K562 (cell line): ENCODE data around the gene CORIN. TPM values are rescaled to one million over a fixed set of nuclear protein-coding genes. Genes with fewer than 3 reads are reported as not detected.
A peak's percentile ranks its signal among the peaks of the same experiment; 100 is the strongest.

Experiments
- ATAC-seq: fragments of 200-7000 bp; cut with Tn5 transposase; 3 replicates; pipeline ENCODE4 v1.9.1; 2020; ENCODE audit warnings: moderate library complexity
- BruUV-seq: library from RNA; stranded (reverse); fragments of 400-500 nt; replicated peaks from 2 replicates; lab custom pipeline; 2021; lab: Mats Ljungman, UMichigan
- CTCF ChIA-PET: fragments of 300-600 bp; formaldehyde crosslinking; extraction: SDS; loops from one replicate; lab custom pipeline; 2021; ENCODE audit warnings: low intra/inter-chr PET ratio; lab: Yijun Ruan, JAX
- POLR2A ChIA-PET: fragments of 300-600, 350-650 bp; sonication (Branson Sonifier 250); formaldehyde crosslinking; extraction: SDS; loops from one replicate; lab custom pipeline; 2021; ENCODE audit warnings: antibody characterized with exemption, inconsistent platforms; lab: Yijun Ruan, JAX
- DNase-seq, 4 experiments: peaks; one replicate each; pipeline versions ENCODE4 v3.0.0 to v3.0.0-alpha.2; 2011 to 2018; ENCODE audit warnings: low spot score in 3 of 4, mixed read lengths in 3 of 4; ENCODE audit errors: extremely low read depth in 1 of 4
- FAIRE-seq: peaks from 2 replicates; lab custom pipeline; 2011; peaks lifted over from hg19 to GRCh38; lab: Jason Lieb, UNC
- H2AFZ ChIP-seq: 2 replicates; pipeline ENCODE4 v1.6.0; 2011; ENCODE audit warnings: low read depth, low read length, control low read depth, inconsistent platforms
- H3K27ac ChIP-seq: fragments of 200-600 bp; 3 replicates; pipeline ENCODE4 v1.8.0; 2011; ENCODE audit warnings: low read depth, mild to moderate bottlenecking, control low read depth, inconsistent platforms, low read length, moderate library complexity, mixed read lengths; ENCODE audit errors: extremely low read depth
- H3K27me3 ChIP-seq, 2 experiments: fragments of 300-600 bp in 1 of 2; 2 replicates in 1 of 2; 3 replicates in 1 of 2; pipeline versions ENCODE4 v1.6.0 to v1.8.0; 2011; ENCODE audit warnings: inconsistent platforms in 2 of 2, low read length in 2 of 2, mild to moderate bottlenecking in 1 of 2, mixed read lengths in 1 of 2, moderate library complexity in 1 of 2; ENCODE audit not compliant: control insufficient read depth in 2 of 2, insufficient read depth in 2 of 2
- H3K36me3 ChIP-seq: fragments of 300-600 bp; 3 replicates; pipeline ENCODE4 v1.8.0; 2011; ENCODE audit warnings: mild to moderate bottlenecking, low read length, inconsistent platforms; ENCODE audit not compliant: control insufficient read depth, insufficient read depth
- H3K4me1 ChIP-seq, 2 experiments: fragments of 200-600 bp in 1 of 2; replicated peaks in 1 of 2; 2 replicates in 1 of 2; 3 replicates in 1 of 2; pipeline versions ENCODE4 v1.5.1 to v1.8.0; 2011; ENCODE audit warnings: inconsistent platforms in 2 of 2, low read length in 2 of 2, mild to moderate bottlenecking in 1 of 2, mixed read lengths in 1 of 2, moderate library complexity in 1 of 2; ENCODE audit not compliant: control insufficient read depth in 2 of 2, insufficient read depth in 2 of 2
- H3K4me2 ChIP-seq: 2 replicates; pipeline ENCODE4 v1.6.1; 2011; ENCODE audit warnings: low read length, control low read depth, inconsistent platforms, mixed read lengths; ENCODE audit not compliant: insufficient read depth
- H3K4me3 ChIP-seq: fragments of 200-600 bp; sonication (generic), shearing (Covaris generic); 2 replicates; pipeline ENCODE4 v1.5.1; 2016; ENCODE audit warnings: control low read depth, inconsistent platforms
- H3K79me2 ChIP-seq: fragments of 200-600 bp; 3 replicates; pipeline ENCODE4 v1.8.0; 2011; ENCODE audit warnings: low read length, inconsistent platforms; ENCODE audit not compliant: control insufficient read depth, insufficient read depth
- H3K9ac ChIP-seq, 2 experiments: 2 replicates each; pipeline versions ENCODE4 v1.6.0 to v1.6.1; 2011; ENCODE audit warnings: low read depth in 2 of 2, low read length in 2 of 2, control low read depth in 1 of 2, inconsistent platforms in 1 of 2, mild to moderate bottlenecking in 1 of 2, mixed read lengths in 1 of 2; ENCODE audit not compliant: insufficient read depth in 1 of 2
- H3K9me1 ChIP-seq: one replicate; pipeline ENCODE4 v1.6.0; 2011; ENCODE audit warnings: inconsistent platforms, mild to moderate bottlenecking, low read length, moderate library complexity; ENCODE audit not compliant: control insufficient read depth, insufficient read depth
- H3K9me3 ChIP-seq: replicated peaks from 2 replicates; pipeline ENCODE4 v1.5.1; 2011; ENCODE audit warnings: low read depth, low read length, inconsistent platforms; ENCODE audit not compliant: control insufficient read depth, insufficient read depth
- H4K20me1 ChIP-seq: replicated peaks from 2 replicates; pipeline ENCODE4 v1.6.1; 2011; ENCODE audit warnings: low read length, inconsistent platforms, mixed read lengths; ENCODE audit not compliant: control insufficient read depth, insufficient read depth
- BRD9 ChIP-seq: fragments of 450-650 bp; IDR thresholded peaks from 2 replicates; pipeline ENCODE4 v1.6.1; 2018; ENCODE audit warnings: low read depth; ENCODE audit not compliant: partially characterized antibody
- C11orf30 ChIP-seq: fragments of 450-650 bp; IDR thresholded peaks from 2 replicates; pipeline ENCODE4 v1.6.1; 2016; ENCODE audit warnings: low read depth, mild to moderate bottlenecking
- CBFA2T2 ChIP-seq: fragments of 450-650 bp; conservative IDR thresholded peaks from 2 replicates; pipeline ENCODE4 v1.6.1; 2017; ENCODE audit warnings: mild to moderate bottlenecking
- HDGF ChIP-seq: fragments of 450-650 bp; IDR thresholded peaks from 2 replicates; pipeline ENCODE4 v1.6.1; 2016
- HMGN3 ChIP-seq: IDR thresholded peaks from 2 replicates; pipeline ENCODE4 v1.6.1; 2011; ENCODE audit warnings: borderline replicate concordance, low read depth, mild to moderate bottlenecking, mixed read lengths, low read length; ENCODE audit not compliant: insufficient read length; ENCODE audit errors: extremely low read depth
- HNRNPL ChIP-seq: fragments of 200-400 bp; formaldehyde crosslinking; IDR thresholded peaks from 2 replicates; pipeline ENCODE4 v1.6.1; 2017; ENCODE audit warnings: low read depth, mild to moderate bottlenecking, low read length
- NFXL1 ChIP-seq: fragments of 450-650 bp; formaldehyde crosslinking; IDR thresholded peaks from 2 replicates; pipeline ENCODE4 v1.4.0; 2021; ENCODE audit warnings: mild to moderate bottlenecking
- POLR2B ChIP-seq: fragments of 450-650 bp; IDR thresholded peaks from 2 replicates; pipeline ENCODE4 v1.6.1; 2018; ENCODE audit warnings: low read depth; ENCODE audit not compliant: partially characterized antibody
- RBM39 ChIP-seq: fragments of 200-400 bp; formaldehyde crosslinking; optimal IDR thresholded peaks from 2 replicates; pipeline ENCODE3; 2018; ENCODE audit warnings: low read depth, low read length
- TAF9B ChIP-seq: fragments of 450-650 bp; IDR thresholded peaks from 2 replicates; pipeline ENCODE4 v1.6.1; 2018; ENCODE audit warnings: mild to moderate bottlenecking; ENCODE audit not compliant: partially characterized antibody
- TCF7L2 ChIP-seq: fragments of 150-350 bp; IDR thresholded peaks from 2 replicates; pipeline ENCODE4 v1.6.1; 2016; ENCODE audit warnings: low read depth, mild to moderate bottlenecking, low read length, moderate library complexity
- ZFPM2 ChIP-seq: fragments of 250-450 bp; sonication (Bioruptor Pico); IDR thresholded peaks from 2 replicates; pipeline ENCODE4 v1.5.1; 2022; ENCODE audit warnings: mild to moderate bottlenecking
- ZNF224 ChIP-seq: sonication (generic); formaldehyde crosslinking; IDR thresholded peaks from 2 replicates; pipeline ENCODE4 v1.8.0; 2022; ENCODE audit warnings: mild to moderate bottlenecking, missing genetic modification reagents
- ZNF274 ChIP-seq: IDR thresholded peaks from 2 replicates; pipeline ENCODE4 v1.6.1; 2011; ENCODE audit warnings: low read depth, mild to moderate bottlenecking, low read length, moderate library complexity, borderline replicate concordance
- WGBS: fragments of 100-300 bp; shearing (Covaris generic); methylation state at CpG from one replicate; pipeline ENCODE4 v1.1.6; 2016; ENCODE audit warnings: low coverage, mixed read lengths; ENCODE audit not compliant: insufficient coverage; ENCODE audit errors: missing lambda C conversion rate; 5-methylcytosine and 5-hydroxymethylcytosine counted together
- in situ Hi-C: fragments of 300-500 bp; cut with MboI; formaldehyde crosslinking; loops from 4 replicates; pipeline ENCODE4 v1.15.0; 2018; ENCODE audit warnings: inconsistent platforms, mixed read lengths
- intact Hi-C: fragments of 100-400 bp; cut with micrococcal nuclease; formaldehyde crosslinking; loops from 2 replicates; pipeline ENCODE4 v1.14.2; 2022
- polyA plus RNA-seq, 8 experiments: library from polyadenylated mRNA; depleted of rRNA in 4 of 8; stranded (reverse) in 5 of 8; unstranded in 3 of 8; fragments of >200 nt; fragmentation: Nextera tagmentation in 2 of 8; fragmentation: Illumina TruSeq in 1 of 8; extraction: Ambion mirVana in 2 of 8; extraction: Trizol in 1 of 8; gene quantifications; 2 replicates each; pipeline versions ENCODE4 v1.2.1 to v1.2.3, GENCODE V29; 2011 to 2014; ENCODE audit warnings: inconsistent platforms in 1 of 8, missing spikeins in 1 of 8
- total RNA-seq, 7 experiments: library from RNA; depleted of rRNA in 6 of 7; stranded (reverse); fragments of >200 nt in 6 of 7; fragmentation: Illumina TruSeq in 2 of 7; extraction: Trizol in 2 of 7; gene quantifications; 2 replicates each; pipeline versions ENCODE4 v1.2.1 to v1.2.3, GENCODE V29; 2011 to 2021; ENCODE audit warnings: low replicate concordance in 1 of 7
- TF ChIP-seq, protein P1 (sequence below): sonication (generic); formaldehyde crosslinking; IDR thresholded peaks from 2 replicates; pipeline ENCODE4 v1.8.1; 2022; ENCODE audit warnings: missing genetic modification reagents
- TF ChIP-seq, protein P2 (sequence below): fragments of 250-450 bp; sonication (Bioruptor Pico); IDR thresholded peaks from 2 replicates; pipeline ENCODE4 v1.5.0; 2022; ENCODE audit warnings: mild to moderate bottlenecking

The CORIN gene
- total and polyA plus RNA-seq, 9 of the 15 experiments (the other 6 are each of a cell fraction or from before 2014, with no cell fraction given), result 0.04 to 0.31 (median 0.08) TPM; not detected in 4

DNA sequence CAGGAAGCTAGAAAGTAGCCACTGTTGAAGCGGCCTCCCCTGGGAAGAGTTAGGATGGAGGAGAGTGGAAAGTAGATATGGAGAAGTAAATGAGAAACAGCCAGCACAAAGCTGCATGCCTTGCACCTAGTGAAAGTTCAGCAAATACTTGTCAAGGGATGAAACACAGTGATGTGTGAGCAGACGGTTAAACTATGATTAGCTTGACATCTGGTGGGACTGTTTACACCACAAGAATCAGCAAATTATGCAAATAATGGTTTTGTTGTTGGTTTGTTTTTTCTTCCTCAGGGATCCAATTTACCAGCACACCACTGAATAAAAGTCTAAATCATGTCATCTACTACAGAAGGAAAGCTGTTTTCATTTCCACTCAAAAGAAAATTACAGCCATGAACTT, 87.1 kb downstream of the CORIN start (continued):
- TF ChIP-seq, protein P1, sequence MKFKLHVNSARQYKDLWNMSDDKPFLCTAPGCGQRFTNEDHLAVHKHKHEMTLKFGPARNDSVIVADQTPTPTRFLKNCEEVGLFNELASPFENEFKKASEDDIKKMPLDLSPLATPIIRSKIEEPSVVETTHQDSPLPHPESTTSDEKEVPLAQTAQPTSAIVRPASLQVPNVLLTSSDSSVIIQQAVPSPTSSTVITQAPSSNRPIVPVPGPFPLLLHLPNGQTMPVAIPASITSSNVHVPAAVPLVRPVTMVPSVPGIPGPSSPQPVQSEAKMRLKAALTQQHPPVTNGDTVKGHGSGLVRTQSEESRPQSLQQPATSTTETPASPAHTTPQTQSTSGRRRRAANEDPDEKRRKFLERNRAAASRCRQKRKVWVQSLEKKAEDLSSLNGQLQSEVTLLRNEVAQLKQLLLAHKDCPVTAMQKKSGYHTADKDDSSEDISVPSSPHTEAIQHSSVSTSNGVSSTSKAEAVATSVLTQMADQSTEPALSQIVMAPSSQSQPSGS (CRISPR knock-in tag), result no peak
- TF ChIP-seq BRD9 (no peak), ZNF274 (no peak), ZFPM2 (CRISPR knock-in tag) (no peak), C11orf30 (no peak), TCF7L2 (no peak), CBFA2T2 (no peak)

DNA sequence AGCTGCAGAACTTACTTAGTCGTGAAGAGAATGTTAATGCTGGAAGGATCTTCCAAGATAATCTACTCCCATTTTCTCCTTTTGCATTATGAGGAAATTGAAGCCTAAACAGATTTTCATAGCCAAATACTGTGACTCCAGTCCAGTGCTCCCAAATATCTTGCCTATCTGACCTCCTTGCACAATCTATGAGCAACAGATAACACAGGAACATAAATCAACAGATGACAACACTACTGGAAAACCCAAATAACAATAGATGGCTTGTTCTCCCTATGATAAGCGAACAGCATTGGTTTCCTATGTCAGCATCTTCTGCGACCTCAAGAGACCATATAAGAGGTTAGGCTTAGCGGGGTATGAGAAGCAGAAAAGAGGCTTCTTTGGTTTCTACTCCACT, 88.0 kb downstream of the CORIN start:
- FAIRE-seq, result peak; percentile 11
- no peaks in the 10 kb centered on the region for H3K36me3 ChIP-seq
- no peaks in the 10 kb centered on the region for H3K9me3 ChIP-seq
- H3K4me1 ChIP-seq, result no peaks in the 10 kb centered on the region
- WGBS, result 0% methylated on average over 4 of the region's 4 CpGs
- in situ Hi-C loops, result no loop called here
- no peak overlapping the region for H3K9ac ChIP-seq
- H3K79me2 ChIP-seq, result no peaks in the 10 kb centered on the region
- no peak overlapping the region for H2AFZ ChIP-seq
- intact Hi-C loops, result no loop called here
- H3K4me2 ChIP-seq, result no peak overlapping the region
- ChIA-PET CTCF (no interaction called here), POLR2A (interaction anchor here (0.6 kb wide), 1 partner anchor 87 kb away, joined by 3 read pairs; no protein-coding TSS in a partner anchor)
- no peaks in the 10 kb centered on the region for H4K20me1 ChIP-seq
- no peak overlapping the region for H3K4me3 ChIP-seq
- H3K27ac ChIP-seq, result no peak overlapping the region
- H3K27me3 ChIP-seq, result no peaks in the 10 kb centered on the region
- ATAC-seq, result no peak
- BruUV-seq, result no TSS peak
- DNase-seq, result no peak
- no peaks in the 10 kb centered on the region for H3K9me1 ChIP-seq
- TF ChIP-seq POLR2B, result no peak
- no peak for TF ChIP-seq HMGN3
- no peak for TF ChIP-seq TAF9B
- TF ChIP-seq NFXL1 (CRISPR knock-in tag), result no peak
- no peak for TF ChIP-seq BRD9
- TF ChIP-seq HDGF, result no peak
- no peak for TF ChIP-seq RBM39
- TF ChIP-seq, protein P2, sequence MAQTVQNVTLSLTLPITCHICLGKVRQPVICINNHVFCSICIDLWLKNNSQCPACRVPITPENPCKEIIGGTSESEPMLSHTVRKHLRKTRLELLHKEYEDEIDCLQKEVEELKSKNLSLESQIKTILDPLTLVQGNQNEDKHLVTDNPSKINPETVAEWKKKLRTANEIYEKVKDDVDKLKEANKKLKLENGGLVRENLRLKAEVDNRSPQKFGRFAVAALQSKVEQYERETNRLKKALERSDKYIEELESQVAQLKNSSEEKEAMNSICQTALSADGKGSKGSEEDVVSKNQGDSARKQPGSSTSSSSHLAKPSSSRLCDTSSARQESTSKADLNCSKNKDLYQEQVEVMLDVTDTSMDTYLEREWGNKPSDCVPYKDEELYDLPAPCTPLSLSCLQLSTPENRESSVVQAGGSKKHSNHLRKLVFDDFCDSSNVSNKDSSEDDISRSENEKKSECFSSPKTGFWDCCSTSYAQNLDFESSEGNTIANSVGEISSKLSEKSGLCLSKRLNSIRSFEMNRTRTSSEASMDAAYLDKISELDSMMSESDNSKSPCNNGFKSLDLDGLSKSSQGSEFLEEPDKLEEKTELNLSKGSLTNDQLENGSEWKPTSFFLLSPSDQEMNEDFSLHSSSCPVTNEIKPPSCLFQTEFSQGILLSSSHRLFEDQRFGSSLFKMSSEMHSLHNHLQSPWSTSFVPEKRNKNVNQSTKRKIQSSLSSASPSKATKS (CRISPR knock-in tag), result no peak
- TF ChIP-seq ZNF224 (CRISPR knock-in tag), result no peak
- no peak for TF ChIP-seq HNRNPL
